OCI-M2 (cell line): Measurements from ENCODE around the gene RC3H2.
"Not testable (repeated sequence)": the region's sequence is repeated elsewhere in the genome, so short reads cannot be mapped to it uniquely, and the experiment has no call there.

Experiments
- DNase-seq: peaks from one replicate; lab custom pipeline; 2025; ENCODE audit not compliant: unreplicated experiment; lab: John Stamatoyannopoulos, UW

The RC3H2 gene

DNA sequence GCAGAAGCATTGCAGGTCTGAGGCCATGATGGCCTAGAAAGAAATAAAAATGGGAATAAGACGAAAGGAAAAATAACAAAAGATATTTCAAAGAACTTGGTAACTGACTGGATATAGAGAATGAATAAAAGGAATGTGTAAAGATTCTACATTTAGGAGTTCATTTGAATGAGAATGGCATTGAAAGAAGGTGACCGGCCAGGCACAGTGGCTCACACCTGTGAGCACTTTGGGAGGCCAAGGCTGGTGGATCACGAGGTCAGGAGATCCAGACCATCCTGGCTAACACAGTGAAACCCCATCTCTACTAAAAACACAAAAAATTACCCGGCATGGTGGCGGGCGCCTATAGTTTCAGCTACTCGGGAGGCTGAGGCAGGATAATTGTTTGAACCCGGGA is 17.6 kb upstream of the RC3H2 start:
- DNase-seq: no peak

DNA sequence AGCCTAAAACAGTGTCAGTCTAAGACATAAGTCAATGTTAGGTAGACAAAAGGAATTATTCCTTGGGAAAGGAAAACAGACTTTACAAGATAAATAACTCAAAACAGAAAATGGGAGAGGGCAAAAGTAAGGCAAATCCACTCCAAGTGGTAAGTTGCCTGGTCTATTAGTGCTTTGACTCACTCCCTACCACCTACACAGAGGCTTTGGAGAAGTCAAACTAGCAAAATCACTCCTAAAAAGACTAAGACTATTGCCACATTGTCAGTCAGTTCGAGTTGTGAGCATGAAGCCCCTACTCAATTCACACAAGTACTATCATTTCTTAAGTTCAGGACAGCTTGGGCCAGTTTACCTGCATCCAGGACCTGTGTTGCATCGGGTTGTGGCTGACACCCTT is 13.2 kb upstream of the RC3H2 start:
- no peak for DNase-seq

GRCh38 chr9:122912964-122913673 is 8.0 kb upstream of the RC3H2 start, which contains the start of gene ZBTB6:
Gene ZBTB6, minus strand, starts transcription at chr9:122913323. Its CDS starts 1,251 bp downstream, at chr9:122912072.
- peak; percentile 53 for DNase-seq

DNA sequence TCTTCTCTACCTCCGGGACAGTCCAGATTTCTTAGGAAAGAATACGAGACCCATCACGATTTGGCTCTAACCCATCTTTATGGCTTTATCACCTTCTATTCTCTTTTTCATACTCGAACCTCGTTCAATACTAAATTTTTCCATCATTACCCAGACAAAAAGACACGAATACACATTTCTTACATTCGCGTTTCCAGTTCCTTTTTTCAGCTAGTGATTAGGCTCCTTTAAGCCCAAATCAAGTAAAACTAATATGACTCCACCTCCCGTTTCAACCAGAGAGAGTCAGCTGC is 7.5 kb upstream of the RC3H2 start:
- DNase-seq: no peak

DNA sequence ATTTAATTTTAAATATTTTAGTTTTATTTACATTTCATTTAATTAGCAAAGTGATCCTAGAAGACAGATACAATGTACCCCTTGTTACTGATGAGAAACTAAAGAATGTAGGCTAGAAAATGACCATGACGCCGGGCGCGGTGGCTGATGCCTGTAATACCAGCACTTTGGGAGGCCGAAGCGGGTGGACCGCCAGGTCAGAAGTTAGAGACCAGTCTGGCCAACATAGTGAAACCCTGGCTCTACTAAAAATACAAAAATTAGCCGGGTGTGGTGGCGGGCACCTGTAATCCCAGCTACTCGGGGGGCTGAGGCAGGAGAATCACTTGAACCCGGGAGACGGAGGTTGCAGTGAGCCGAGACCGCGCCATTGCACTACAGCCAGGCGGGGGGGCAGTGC is 963 bp upstream of the RC3H2 start:
- not testable (repeated sequence) for DNase-seq

- no peak for DNase-seq
Measured at GRCh38 chr9:122904466-122904822, 715 bp downstream of the RC3H2 start.

DNA sequence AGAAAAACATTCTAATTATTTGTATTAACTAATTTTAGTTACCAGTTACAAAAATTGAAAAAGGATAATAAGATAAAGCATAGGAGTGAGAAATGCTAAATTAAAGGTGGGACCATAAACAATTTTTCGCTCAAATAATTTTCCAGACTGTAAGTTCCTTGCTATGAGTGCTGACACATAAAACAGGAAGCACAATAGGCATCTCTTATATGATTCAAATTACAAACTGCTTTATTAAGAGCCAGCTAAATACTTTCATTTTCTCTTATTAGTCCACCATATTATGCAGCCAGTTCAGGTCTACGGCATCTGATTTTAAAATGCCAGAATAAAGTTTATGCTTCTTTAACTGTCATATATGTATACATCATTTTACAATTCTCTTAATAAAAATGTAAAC is 4.4 kb downstream of the RC3H2 start:
- no peak for DNase-seq

- DNase-seq: no peak
Measured at GRCh38 chr9:122897969-122898368, 7.2 kb downstream of the RC3H2 start.

DNA sequence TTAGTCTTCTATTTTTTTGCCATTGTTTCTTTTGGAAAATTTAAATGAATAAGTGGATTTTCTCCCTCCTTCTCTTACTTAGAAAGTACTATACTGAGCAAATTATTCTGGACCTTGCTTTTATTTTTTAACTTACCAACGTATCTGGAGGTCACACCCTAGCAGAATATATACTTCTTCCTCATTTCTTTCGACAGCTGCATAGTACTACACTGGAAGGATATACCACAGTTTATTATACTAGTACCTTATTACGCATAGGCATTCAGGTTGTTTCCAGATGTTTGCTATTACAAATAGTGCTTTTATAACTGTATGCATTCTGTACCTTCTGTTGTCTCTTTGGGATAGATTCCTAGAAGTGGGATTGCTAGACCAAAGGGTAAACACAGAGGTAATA is 16.7 kb downstream of the RC3H2 start:
- DNase-seq: no peak

- DNase-seq: no peak
Measured at GRCh38 chr9:122883125-122883524, 22.0 kb downstream of the RC3H2 start.

- no peak for DNase-seq
Measured at GRCh38 chr9:122879443-122879842, 25.7 kb downstream of the RC3H2 start.

DNA sequence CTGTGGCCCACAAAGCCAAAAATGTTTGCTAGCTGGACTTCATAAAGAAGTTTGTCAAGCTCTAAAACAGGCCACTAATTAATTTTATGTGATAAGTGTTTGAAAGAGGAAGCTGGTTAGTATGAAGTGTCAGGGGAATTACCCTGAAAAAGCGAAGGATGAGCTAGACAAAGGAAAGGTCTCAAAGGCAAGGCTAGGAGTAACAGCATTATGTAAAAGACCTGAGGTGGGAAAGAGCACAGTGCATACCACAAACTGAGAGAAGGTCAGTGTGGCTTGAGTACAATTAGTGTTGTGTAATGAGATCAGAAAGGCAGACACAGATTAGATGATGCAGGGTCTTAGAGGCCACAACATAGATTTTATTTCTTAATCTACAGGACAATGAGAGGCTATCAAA is 29.6 kb downstream of the RC3H2 start:
- no peak for DNase-seq

DNA sequence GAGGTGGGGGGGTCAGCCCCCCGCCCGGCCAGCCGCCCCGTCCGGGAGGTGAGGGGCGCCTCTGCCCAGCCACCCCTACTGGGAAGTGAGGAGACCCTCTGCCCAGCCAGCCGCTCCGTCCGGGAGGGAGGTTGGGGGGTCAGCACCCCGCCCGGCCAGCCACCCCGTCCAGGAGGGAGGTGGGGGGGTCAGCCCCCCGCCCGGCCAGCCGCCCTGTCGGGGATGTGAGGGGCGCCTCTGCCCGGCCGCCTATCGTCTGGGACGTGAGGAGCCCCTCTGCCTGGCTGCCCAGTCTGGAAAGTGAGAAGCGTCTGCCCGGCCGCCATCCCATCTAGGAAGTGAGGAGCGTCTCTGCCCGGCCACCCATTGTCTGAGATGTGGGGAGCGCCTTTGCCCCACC is 37.9 kb downstream of the RC3H2 start:
- not testable (repeated sequence) for DNase-seq

- DNase-seq: no peak
Measured at GRCh38 chr9:122866079-122866478, 39.1 kb downstream of the RC3H2 start.

GRCh38 chr9:122865300-122865699 is 39.9 kb downstream of the RC3H2 start:
- DNase-seq: no peak

DNA sequence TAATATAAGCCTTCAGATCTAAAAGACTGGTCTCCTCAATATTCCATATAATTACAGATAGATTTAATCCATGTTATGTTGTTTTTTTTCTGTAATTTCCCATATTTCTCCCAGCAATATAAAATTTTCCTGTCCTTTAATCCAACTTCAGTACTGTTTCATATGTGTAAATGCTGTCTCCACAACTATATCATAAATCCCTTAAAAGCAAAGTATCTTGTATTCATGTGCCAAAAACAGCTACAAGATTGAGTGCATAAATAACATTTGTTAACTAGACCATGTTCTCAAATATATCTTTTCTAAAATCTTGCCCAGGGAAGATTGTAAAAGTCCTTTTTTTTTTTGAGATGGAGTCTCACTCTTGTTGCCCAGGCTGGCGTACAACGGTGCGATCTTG is 41.8 kb downstream of the RC3H2 start:
- no peak for DNase-seq

DNA sequence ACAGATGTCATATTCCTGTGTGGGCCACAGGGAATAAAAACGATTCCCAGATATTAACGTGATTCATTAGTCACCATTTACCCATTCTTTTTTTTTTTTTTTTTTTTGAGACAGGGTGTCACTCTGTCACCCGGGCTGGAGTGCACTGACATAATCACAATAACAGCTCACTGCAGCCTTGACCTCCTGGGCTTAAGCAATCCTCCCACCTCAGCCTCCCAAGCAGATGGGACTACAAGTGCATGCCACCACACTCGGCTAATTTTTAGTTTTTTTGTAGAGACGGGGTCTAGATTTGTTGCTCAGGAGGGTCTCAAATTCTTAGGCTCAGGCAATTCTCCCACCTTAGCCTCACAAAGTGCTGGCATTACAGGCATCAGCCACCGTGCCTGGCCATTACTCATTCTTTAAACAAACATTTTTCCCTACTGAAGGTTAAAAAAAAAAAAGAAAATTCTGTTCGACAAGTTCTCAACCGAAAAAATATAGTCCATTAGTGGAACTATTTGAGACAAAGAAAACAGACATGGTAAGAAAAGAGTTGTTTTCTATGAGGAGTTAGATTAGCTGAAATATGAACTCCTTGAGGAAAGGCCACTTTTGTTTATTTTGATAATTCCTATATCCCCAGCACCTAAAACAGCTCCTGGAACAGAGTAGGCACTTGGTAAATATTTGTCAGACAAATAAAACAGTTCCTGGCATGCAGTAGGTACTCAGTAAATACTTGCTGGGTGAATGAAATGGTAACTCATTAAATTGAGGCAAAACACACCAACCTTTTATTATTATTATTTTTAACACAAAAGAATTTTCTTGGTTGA is 44.6 kb downstream of the RC3H2 start:
- DNase-seq: no peak

GRCh38 chr9:122857815-122858214 is 47.3 kb downstream of the RC3H2 start:
- no peak for DNase-seq

DNA sequence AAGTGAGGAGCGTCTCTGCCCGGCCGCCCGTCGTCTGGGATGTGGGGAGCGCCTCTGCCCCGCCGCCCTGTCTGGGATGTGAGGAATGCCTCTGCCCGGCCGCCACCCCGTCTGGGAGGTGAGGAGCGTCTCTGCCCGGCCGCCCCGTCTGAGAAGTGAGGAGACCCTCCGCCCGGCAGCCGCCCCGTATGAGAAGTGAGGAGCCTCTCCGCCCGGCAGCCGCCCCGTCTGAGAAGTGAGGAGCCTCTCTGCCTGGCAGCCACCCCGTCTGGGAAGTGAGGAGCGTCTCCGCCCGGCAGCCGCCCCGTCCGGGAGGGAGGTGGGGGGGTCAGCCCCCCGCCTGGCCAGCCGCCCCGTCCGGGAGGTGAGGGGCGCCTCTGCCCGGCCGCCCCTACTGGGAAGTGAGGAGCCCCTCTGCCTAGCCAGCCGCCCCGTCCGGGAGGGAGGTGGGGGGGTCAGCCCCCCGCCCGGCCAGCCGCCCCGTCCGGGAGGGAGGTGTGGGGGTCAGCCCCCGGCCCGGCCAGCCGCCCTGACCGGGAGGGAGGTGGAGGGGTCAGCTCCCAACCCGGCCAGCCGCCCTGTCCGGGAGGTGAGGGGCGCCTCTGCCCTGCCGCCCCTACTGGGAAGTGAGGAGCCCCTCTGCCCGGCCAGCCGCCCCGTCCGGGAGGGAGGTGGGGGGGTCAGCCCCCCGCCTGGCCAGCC is 52.9 kb downstream of the RC3H2 start:
- DNase-seq: not testable (repeated sequence)

DNA sequence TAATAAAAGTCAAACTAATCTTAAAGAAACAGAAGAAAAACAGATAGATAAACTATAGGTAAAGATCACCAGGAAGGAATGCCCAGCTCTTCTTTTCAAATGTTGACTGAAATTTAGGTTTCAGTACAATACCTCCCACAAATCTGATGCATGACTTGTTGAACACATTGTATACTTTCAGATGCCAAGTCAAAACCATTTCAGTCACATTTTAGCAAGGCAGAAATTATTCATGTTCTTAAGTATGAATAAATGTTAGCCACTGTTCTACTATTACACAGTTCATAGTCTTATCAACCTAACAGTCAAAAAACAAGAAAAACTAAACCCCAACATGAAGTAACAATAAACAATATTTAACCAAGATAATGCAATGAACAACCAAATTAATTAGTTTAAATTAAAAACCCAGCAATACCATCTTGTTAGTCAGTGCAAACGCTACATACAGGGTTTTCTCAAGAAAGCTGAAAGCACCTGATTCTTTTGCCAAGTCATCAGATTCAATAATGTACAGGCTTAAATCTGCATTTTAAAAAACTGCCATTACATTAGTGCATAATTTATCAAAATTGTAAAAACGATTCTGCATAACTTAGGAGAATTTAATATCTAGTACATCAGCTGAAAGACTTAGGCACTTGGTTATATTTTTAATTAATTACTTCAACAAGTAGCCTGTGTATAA is 56.8 kb downstream of the RC3H2 start:
- no peak for DNase-seq

DNA sequence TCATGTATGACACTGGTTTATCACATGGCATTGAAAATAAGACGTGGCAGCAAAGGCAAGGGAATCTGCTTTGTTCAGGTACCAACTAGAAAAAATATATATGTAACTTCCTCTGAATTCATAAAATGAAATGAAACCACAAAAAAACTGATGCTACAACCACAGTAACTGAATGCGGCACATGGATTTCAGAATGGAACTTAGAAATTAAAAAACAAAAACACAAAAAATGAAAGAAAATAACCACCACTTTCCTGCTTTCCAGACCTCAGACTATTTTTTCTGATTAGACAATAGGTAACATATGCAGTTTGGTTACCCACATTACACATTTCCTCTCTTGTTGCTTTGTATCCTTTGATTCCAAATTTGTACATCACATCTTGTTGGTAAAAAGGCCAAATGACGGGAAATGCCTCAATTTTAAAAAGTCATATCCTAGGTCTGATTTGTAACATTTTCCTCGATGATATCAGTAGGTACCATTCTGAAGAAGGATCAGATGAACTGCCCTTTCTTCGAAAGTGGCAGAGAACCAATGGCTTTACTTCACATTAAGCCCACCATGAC is 58.7 kb downstream of the RC3H2 start:
- DNase-seq: no peak
